Caco-2 (cell line): ENCODE measurements around the gene ANAPC2. TPM values are rescaled to one million over a fixed set of nuclear protein-coding genes. Genes with fewer than 3 reads are reported as not detected.
A peak's percentile ranks its signal among the peaks of the same experiment; 100 is the strongest.

Experiments used
- BruUV-seq: library from RNA; stranded (reverse); fragments of 400-500 nt; replicated peaks from 2 replicates; lab custom pipeline; 2021; lab: Mats Ljungman, UMichigan
- CTCF ChIA-PET: fragments of 300-600 bp; sonication (Branson Sonifier 250); formaldehyde crosslinking; loops from one replicate; lab custom pipeline; 2022; ENCODE audit warnings: antibody characterized with exemption; lab: Charles Lee
- POLR2A ChIA-PET: fragments of 300-600 bp; sonication (Branson Sonifier 250); formaldehyde crosslinking; loops from one replicate; lab custom pipeline; 2022; ENCODE audit warnings: antibody characterized with exemption; lab: Charles Lee
- DNase-seq, 2 experiments: peaks; one replicate each; pipeline versions ENCODE4 v3.0.0 to v3.0.0-alpha.2; 2020 to 2022
- H3K27me3 ChIP-seq: replicated peaks from 2 replicates; pipeline ENCODE4 v1.6.0; 2011; ENCODE audit warnings: low read length; ENCODE audit not compliant: control insufficient read depth, insufficient read depth
- H3K36me3 ChIP-seq: 2 replicates; pipeline ENCODE4 v1.5.1; 2011; ENCODE audit warnings: low read length; ENCODE audit not compliant: control insufficient read depth, insufficient read depth
- H3K4me1 ChIP-seq: fragments of 250-450 bp; sonication (Bioruptor Pico); 2 replicates; pipeline ENCODE4 v1.5.1; 2020; ENCODE audit warnings: mild to moderate bottlenecking
- H3K4me3 ChIP-seq: 2 replicates; pipeline ENCODE4 v1.5.1; 2011; ENCODE audit warnings: low read depth, mild to moderate bottlenecking, control low read depth, low read length
- H3K9me3 ChIP-seq: fragments of 250-450 bp; sonication (Bioruptor Pico); 2 replicates; pipeline ENCODE4 v1.5.1; 2020; ENCODE audit warnings: mild to moderate bottlenecking, moderate library complexity
- H3K27ac Mint-ChIP-seq: one replicate; pipeline ENCODE4 v1.8.0; 2022; ENCODE audit warnings: mixed read lengths; ENCODE audit not compliant: unreplicated experiment
- H3K27me3 Mint-ChIP-seq: one replicate; pipeline ENCODE4 v1.8.0; 2022; ENCODE audit warnings: mixed read lengths; ENCODE audit not compliant: insufficient read depth, unreplicated experiment
- H3K36me3 Mint-ChIP-seq: one replicate; pipeline ENCODE4 v1.8.0; 2022; ENCODE audit warnings: mild to moderate bottlenecking, mixed read lengths; ENCODE audit not compliant: insufficient read depth, unreplicated experiment
- H3K4me1 Mint-ChIP-seq: one replicate; pipeline ENCODE4 v1.8.0; 2022; ENCODE audit warnings: low read depth, mixed read lengths; ENCODE audit not compliant: unreplicated experiment
- H3K4me3 Mint-ChIP-seq: one replicate; pipeline ENCODE4 v1.8.0; 2022; ENCODE audit warnings: mild to moderate bottlenecking, moderate library complexity, mixed read lengths; ENCODE audit not compliant: unreplicated experiment
- H3K9me3 Mint-ChIP-seq: one replicate; pipeline ENCODE4 v1.8.0; 2022; ENCODE audit warnings: mixed read lengths; ENCODE audit not compliant: unreplicated experiment
- intact Hi-C: fragments of 100-400 bp; cut with micrococcal nuclease; formaldehyde crosslinking; loops from one replicate; pipeline ENCODE4 v1.10.0; 2022; ENCODE audit not compliant: unreplicated experiment
- total RNA-seq: library from RNA; stranded (reverse); gene quantifications from 2 replicates; pipeline ENCODE4 v1.2.3, GENCODE V29; 2022
- TF ChIP-seq, protein P1 (sequence below), 2 experiments: fragments of 200-600 bp in 1 of 2; IDR thresholded peaks; 1 replicate in 1 of 2; 2 replicates in 1 of 2; pipeline versions ENCODE4 v1.5.1 to v1.8.0; 2011 to 2022; ENCODE audit warnings: antibody characterized with exemption in 1 of 2, control low read depth in 1 of 2, inconsistent platforms in 1 of 2, low read depth in 1 of 2, low read length in 1 of 2, mild to moderate bottlenecking in 1 of 2, moderate library complexity in 1 of 2; ENCODE audit not compliant: insufficient read depth in 1 of 2, severe bottlenecking in 1 of 2, unreplicated experiment in 1 of 2

The ANAPC2 gene
- total RNA-seq, 1 experiment from 2014 or later: 67.5 TPM

DNA sequence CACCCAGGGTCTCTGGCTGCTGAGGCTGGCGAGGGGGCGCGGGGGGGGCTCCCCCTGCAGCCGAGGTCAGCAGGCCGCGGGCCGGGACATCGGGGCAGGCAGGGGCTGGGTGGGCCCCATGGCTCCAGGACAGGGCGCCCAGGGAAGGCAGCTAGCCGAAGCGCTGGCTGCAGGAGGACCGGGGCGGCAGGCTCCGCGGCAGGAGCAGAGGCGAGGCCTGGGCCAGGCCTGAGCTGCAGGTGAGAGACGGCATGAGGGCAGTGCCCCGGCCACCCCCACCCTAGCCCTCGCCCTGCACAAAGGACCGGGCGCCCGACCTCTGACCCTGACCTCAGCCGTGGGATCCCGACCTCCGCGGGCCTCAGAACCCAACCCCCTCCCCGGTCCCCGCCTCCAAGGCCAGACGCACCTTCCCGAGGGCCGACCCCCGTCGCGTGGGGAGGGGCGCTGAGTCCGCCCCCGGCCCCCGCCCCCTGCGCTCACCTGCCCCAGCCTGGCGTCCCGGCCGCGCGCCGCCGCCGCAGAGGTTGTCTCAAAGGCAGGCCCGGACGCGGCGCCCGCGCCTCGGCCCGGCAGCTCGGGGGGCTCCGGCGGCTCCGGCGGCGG, 33.2 kb upstream of the ANAPC2 start:
- intact Hi-C loops: loop anchor here (2.0 kb wide), 1 partner anchor 19 kb away; the partner anchor contains the start of gene TUBB4B
- peaks cover 29% of the 10 kb centered on the region for H3K4me1 ChIP-seq
- H3K4me3 ChIP-seq: peak overlapping the region; percentile 69
- H3K4me3 Mint-ChIP-seq: peak overlapping the region; percentile 85
- peaks cover 11% of the 10 kb centered on the region for H3K4me1 Mint-ChIP-seq
- BruUV-seq: no TSS peak
- DNase-seq: peak in 1 of 2 experiments; percentile 65
- ChIA-PET CTCF (interaction anchor here (1.3 to 2.5 kb wide), 3 partner anchors 15 to 47 kb away, joined by 3 to 27 read pairs (median 3); no protein-coding TSS in a partner anchor), POLR2A (interaction anchor here (2.5 to 3.3 kb wide), 3 partner anchors 19 to 33 kb away, joined by 10 to 27 read pairs (median 14); partner anchors contain the start of genes ANAPC2, SSNA1, TPRN and TUBB4B)
- H3K27me3 Mint-ChIP-seq: no peaks in the 10 kb centered on the region
- TF ChIP-seq, protein P1, sequence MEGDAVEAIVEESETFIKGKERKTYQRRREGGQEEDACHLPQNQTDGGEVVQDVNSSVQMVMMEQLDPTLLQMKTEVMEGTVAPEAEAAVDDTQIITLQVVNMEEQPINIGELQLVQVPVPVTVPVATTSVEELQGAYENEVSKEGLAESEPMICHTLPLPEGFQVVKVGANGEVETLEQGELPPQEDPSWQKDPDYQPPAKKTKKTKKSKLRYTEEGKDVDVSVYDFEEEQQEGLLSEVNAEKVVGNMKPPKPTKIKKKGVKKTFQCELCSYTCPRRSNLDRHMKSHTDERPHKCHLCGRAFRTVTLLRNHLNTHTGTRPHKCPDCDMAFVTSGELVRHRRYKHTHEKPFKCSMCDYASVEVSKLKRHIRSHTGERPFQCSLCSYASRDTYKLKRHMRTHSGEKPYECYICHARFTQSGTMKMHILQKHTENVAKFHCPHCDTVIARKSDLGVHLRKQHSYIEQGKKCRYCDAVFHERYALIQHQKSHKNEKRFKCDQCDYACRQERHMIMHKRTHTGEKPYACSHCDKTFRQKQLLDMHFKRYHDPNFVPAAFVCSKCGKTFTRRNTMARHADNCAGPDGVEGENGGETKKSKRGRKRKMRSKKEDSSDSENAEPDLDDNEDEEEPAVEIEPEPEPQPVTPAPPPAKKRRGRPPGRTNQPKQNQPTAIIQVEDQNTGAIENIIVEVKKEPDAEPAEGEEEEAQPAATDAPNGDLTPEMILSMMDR (IDR thresholded peaks at IDR 0.05; ENCODE audit: insufficient read depth in 1 of 2, low read depth in 1 of 2, low read length in 1 of 2, severe bottlenecking in 1 of 2, unreplicated experiment in 1 of 2): no peak
- no peaks in the 10 kb centered on the region for H3K9me3 Mint-ChIP-seq
- no peaks in the 10 kb centered on the region for H3K27me3 ChIP-seq
- H3K36me3 ChIP-seq: no peaks in the 10 kb centered on the region
- H3K36me3 Mint-ChIP-seq: peaks cover 29% of the 10 kb centered on the region
- no peak overlapping the region for H3K27ac Mint-ChIP-seq
- H3K9me3 ChIP-seq: no peaks in the 10 kb centered on the region

DNA sequence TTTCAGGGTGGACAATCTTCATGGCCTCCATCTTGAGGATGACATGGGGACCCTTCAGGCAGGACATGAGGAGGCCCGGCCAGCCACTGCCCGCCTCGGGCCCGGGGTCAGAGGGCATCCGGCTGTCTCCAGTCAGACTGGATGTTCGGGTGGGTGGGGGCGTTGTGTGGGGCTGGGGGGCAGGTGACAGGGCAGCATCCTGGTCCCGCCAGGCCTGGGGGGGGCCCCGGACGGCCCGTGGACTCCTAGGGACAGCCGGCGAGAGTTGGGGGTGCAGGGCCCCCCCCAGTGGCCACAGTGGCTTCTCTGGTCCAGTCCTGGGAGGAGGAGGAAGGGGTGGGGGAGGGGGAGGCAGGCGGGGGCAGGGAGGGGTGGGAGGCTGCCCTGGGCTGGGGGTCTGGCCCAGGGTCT, 32.7 kb upstream of the ANAPC2 start:
- peaks cover 33% of the 10 kb centered on the region for H3K36me3 Mint-ChIP-seq
- H3K27me3 ChIP-seq: no peaks in the 10 kb centered on the region
- no peaks in the 10 kb centered on the region for H3K27me3 Mint-ChIP-seq
- H3K4me1 ChIP-seq: peaks cover 25% of the 10 kb centered on the region
- H3K4me3 ChIP-seq: peak overlapping the region; percentile 69
- TF ChIP-seq, protein P1 (IDR thresholded peaks at IDR 0.05; ENCODE audit: insufficient read depth in 1 of 2, low read depth in 1 of 2, low read length in 1 of 2, severe bottlenecking in 1 of 2, unreplicated experiment in 1 of 2): no peak
- H3K4me3 Mint-ChIP-seq: peak overlapping the region; percentile 85
- no peak for DNase-seq
- BruUV-seq: no TSS peak
- H3K4me1 Mint-ChIP-seq: peaks cover 6% of the 10 kb centered on the region
- no peaks in the 10 kb centered on the region for H3K36me3 ChIP-seq
- no peaks in the 10 kb centered on the region for H3K9me3 Mint-ChIP-seq
- ChIA-PET CTCF (interaction anchor here (0.7 kb wide), 1 partner anchor 15 kb away, joined by 4 read pairs; no protein-coding TSS in a partner anchor), POLR2A (interaction anchor here (3.3 kb wide), 1 partner anchor 19 kb away, joined by 27 read pairs; the partner anchor contains the start of gene TUBB4B)
- H3K27ac Mint-ChIP-seq: no peak overlapping the region
- H3K9me3 ChIP-seq: no peaks in the 10 kb centered on the region
- intact Hi-C loops: no loop called here

DNA sequence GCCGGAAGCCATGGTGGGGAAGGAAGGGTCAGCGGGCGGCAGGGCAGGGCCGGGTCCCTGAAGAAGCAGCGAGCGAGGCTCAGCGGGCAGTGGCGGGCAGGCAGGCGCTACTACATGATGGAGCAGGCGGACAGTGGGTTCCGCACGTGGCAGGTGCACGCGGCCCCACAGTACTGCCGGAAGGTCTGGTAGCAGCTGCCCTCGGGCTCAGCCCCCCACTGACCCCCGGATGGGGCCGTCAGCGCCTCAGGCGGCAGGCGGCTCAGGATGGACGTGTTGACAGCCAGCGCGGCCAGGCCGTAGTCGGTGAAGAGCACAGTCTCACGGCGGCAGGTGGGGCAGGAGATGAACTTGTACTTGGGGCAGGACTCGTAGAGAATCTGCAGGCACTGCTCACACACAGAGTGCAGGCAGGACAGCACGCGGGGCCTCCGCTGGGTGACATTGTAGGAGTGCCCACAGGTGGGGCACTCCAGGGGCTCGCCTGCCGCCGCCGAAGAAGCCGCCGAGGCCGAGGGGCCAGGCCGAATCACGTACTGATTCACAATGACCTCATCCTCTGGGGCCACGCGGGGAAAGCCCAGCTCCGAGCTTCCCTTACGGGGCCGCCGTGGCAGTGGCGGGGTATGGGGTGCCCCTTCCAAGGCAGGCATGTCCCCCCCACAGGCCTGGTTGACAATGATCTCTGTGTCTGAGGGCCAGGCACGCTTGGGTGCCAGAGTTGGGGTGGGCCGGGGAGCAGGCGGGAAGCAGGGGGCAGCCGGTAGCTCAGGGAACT, 32.1 kb upstream of the ANAPC2 start:
- Mint-ChIP-seq H3K27ac (no peak overlapping the region), H3K27me3 (no peaks in the 10 kb centered on the region), H3K9me3 (no peaks in the 10 kb centered on the region), H3K4me3 (peak overlapping the region; percentile 51), H3K36me3 (peaks cover 33% of the 10 kb centered on the region), H3K4me1 (peaks cover 6% of the 10 kb centered on the region)
- ChIA-PET POLR2A (no interaction called here), CTCF (interaction anchor here (0.7 kb wide), 1 partner anchor 16 kb away, joined by 4 read pairs; no protein-coding TSS in a partner anchor)
- H3K4me1 ChIP-seq: peaks cover 25% of the 10 kb centered on the region
- no TSS peak for BruUV-seq
- no peaks in the 10 kb centered on the region for H3K27me3 ChIP-seq
- TF ChIP-seq, protein P1 (IDR thresholded peaks at IDR 0.05; ENCODE audit: insufficient read depth in 1 of 2, low read depth in 1 of 2, low read length in 1 of 2, severe bottlenecking in 1 of 2, unreplicated experiment in 1 of 2): no peak
- no peaks in the 10 kb centered on the region for H3K36me3 ChIP-seq
- H3K4me3 ChIP-seq: no peak overlapping the region
- DNase-seq: no peak
- intact Hi-C loops: no loop called here
- no peaks in the 10 kb centered on the region for H3K9me3 ChIP-seq
